Non-pigmented ciliary epithelial cell (primary cell): ENCODE results near the gene EXOC3.
"Not testable (repeated sequence)": the region's sequence is repeated elsewhere in the genome, so short reads cannot be mapped to it uniquely, and the experiment has no call there.

ENCODE experiments used
- DNase-seq: peaks from one replicate; pipeline ENCODE4 v3.0.0-alpha.2; 2010; ENCODE audit warnings: low read depth

Gene EXOC3

DNA sequence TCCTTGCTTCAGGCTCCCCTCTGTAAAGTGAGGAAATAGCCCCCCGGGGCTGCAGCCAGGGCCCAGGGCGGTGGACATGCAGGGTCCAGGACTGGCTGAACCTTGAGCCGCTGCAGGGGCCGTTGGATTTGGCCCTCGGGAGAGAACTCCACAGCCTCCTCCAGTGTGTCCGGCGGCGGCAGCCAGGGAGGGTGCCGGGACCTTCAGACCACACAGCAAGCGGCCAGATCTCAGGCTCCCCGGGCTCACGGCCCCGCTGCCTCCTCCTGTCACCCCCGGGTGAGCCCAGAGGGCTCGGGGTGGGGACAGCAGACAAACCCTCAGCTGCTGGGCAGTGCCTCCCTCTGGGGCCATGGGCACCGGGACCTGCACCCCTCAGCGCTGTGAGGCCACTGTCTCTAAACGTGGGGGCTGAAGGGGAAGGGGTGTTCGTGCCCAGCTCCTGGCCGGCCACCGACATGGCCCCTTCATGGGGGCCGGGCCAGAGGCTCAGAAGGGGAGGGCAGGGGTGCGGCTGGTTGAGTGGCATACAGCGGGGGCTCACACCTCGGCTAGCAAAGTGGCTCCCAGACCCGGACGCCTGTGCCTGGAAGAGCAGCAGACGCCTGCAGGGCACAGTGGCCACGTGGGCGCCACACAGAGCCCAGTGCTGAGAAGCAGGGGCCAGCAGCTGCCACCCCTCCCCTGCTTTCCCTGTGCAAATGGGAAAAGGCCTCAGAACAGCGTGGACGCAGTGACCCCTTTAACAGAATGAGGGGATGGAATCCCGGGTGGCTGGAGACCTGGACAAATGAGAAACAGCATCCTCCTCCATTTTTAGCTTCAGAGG, 61.6 kb downstream of the EXOC3 start:
- no peak for DNase-seq

DNA sequence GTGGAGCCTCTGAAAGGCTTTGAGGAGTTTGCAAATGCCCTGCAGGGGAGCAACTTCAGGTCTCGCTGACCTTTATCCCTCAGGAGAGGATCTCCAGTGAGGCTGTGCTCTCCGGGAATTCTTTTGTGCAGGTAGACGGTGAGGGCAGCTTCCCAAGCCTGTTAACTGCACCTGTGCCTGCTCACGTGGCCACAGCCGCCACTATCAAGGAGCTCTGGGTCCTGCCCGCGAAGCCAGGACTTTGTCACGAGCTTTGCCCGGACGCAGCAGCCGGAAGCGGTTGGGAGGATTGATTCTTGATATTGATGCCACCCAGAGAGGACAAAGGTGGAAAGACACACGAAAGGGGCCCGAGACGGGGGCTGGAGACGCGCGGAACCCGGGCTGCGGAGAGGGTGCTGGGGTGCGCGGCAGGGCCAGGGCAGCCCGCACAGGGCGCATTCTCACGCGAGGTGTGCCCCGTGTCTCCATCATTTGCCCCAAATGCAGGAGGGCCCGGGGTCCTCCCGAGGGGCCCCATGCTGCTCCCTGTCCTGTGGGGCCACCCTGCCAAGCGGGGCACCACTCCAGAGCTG, 63.1 kb downstream of the EXOC3 start:
- no peak for DNase-seq

DNA sequence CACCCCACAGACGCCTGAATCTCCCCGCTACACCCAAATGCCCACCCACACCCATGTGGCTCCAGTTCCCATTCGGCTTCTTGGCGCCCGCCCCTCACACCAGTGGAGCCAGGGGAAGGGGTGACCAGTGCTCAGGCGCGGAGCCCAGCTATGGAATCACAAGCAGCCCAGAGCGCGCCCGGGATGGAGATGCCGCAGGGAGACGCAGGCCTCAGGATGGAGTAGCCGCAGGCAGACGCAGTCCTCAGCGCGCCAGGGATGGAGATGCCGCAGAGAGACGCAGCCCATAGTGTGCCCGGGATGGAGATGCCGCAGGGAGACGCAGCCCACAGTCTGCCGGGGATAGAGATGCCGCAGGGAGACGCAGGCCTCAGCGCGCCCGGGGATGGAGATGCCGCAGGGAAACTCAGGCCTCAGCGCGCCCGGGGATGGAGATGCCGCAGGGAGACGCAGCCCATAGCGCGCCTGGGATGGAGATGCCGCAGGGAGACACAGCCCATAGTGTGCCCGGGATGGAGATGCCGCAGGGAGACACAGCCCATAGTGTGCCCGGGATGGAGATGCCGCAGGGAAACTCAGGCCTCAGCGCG, 65.1 kb downstream of the EXOC3 start:
- not testable (repeated sequence) for DNase-seq

DNA sequence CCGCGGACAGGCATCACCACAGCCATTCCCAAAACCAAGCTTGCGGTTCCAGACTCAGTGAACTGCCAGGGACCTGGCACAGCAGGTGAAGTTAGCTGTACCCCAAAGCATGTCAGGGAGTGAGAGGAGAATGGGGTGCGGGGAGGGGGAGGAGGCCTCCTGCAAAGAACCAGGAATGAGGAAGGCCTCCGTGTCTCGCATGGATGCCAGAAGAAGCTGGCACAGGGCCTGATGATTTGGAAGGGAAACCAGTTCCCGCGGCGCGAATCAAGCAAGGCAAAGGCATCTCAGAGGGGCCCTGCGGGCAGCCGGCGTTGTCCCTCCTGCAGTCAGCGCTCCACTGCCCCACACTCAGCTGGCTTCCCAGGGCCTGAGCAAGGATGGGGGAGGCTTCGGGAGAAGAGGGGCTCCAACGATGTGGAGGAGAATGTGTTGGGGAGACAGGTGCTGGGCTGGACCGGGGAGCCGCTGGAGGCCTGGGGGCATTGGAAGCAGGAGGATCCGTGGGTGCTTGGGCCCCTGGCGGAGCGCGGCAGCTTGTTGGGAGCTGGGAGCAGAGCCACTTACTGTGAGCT, 66.7 kb downstream of the EXOC3 start:
- DNase-seq = no peak

DNA sequence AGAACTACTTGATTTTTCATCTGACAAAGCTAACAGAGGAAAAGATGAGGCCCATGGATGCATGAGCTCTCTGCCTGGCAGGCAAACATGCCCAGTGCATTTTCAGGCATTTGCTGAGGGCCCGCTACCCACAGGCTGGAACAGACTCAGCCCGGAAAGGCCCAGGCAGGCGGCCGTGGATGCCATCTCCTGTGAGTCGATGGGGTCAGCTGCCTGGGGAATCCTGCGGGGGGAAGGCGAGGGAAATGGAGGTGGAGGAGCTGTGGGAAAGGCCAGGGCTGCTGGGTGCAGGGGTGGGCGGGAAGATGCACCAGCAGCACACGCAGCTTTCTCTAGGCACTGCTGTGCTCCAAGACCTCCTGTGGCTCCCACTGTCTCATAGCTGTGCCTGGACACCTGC, 67.5 kb downstream of the EXOC3 start:
- DNase-seq = no peak

DNA sequence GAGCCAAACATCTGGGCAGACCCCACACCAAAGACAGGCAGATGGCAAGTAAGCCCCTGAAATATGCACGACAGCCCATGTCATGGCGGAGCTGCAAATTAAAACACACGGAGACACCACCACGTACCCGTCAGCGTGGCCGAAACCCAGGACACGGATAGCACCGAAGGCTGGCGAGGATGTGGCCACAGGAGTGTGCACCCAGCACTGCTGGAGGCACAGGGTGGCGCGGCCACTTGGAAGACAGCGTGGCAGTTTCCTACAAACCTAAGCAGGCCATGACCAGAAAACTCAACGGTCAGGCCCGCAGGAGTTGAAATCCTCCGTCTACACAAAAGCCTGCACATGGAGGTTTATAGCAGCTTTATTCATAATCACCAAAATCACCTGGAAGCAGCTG, 68.5 kb downstream of the EXOC3 start:
- DNase-seq = no peak

DNA sequence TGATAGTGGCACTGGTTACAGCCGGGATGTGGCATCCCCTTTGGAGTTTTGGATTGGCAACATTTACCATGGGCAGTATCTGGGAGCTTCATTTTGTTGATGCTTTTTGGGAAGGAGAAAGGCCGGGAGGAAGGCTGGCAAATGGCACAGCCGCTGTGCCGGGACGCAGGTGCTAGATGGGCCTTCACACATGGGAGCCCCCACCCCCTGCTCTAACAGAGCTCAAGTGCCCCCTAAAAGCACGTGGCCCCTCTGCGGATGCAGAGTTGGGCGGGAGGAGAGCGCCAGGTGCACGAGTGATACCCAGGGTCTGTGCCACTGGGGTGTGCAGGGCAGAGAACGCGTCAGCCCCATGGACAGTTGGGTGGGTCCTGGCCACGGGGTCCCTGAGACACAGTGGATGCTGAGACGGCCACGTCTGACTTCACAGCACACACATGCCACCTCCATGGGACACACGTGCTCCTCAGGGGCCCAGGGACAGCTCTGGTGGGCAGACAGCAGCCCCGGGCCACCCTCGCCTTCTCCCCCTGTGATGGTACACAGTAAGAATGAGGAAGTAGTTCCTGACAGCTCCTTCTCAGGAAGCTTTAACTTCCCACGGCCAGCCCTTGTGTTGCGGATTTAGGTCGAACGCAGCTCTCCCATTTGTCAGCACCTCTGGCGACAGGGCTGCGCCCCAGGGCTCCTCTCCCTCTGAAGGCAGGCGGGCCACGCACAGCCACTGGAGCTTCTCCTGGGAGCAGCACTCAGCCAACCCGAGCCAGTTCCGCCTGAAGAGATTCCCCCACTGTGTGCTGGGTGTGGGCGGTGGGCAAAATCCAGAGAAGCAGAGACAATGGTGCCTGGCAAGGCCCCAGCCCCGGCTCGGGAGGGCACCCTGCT, 70.5 kb downstream of the EXOC3 start:
- DNase-seq = no peak

DNA sequence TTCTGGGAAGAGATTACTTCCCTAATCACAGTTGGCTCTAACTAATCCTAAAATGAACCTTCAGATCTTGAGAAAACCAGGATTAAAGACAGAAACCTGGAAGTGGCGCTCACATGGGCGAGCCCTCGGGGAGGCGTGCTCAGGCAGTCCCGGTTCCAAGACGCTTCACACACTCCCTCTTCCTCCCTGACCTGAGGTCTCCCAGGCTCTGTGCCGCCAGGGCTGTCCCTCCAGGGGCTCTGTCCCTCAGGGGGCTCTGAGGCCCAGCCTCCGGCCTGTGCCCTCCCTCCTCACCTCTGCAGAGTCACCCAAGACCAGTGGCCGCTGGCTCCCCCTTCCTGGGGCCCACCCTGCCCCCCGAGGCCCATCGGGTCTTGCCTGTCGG, 71.1 kb downstream of the EXOC3 start:
- no peak for DNase-seq

DNA sequence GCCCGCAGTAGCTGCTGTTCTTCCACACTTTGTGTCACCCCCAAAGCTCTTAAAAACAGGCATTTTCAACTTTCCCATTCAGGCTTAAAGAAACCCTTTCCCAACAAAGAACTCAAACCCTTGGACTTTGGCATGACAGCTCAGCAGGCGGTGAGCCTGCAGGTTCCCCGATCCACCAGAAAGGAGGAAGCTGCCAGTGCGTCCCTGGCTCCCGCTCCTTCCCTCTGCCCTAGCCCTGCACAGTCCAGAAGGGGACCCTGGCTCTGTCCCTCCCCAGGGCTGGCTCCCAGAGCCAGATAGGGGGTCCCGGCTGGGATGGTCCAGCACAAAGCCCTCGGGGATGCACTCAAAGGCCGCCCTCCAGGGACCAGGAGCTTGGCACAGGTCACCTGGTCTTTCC, 71.7 kb downstream of the EXOC3 start:
- DNase-seq = no peak

DNA sequence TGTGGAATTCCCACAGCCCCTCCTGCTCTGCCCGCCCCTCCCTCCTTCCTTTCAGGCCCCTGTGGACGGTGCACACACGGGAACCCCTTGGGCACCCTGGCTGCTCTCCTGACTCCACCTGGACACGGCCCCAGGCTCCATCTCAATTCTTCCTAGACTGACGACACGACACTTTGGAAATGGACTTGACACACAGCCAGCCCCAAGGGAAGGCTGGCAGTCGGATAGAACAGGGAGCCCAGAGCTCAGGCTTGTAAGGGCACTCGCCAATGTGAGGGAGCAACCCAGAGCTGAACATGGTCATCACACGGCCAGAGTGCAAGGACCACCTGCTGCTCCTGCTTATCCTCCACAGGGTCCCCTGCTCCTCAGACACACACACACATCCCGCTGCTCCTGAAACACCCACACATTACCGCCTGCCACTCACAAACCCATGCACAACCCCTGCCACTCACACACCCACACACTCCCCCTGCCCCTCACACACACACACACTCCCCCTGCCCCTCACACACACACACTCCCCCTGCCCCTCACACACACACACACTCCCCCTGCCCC, 72.4 kb downstream of the EXOC3 start:
- DNase-seq = no peak

DNA sequence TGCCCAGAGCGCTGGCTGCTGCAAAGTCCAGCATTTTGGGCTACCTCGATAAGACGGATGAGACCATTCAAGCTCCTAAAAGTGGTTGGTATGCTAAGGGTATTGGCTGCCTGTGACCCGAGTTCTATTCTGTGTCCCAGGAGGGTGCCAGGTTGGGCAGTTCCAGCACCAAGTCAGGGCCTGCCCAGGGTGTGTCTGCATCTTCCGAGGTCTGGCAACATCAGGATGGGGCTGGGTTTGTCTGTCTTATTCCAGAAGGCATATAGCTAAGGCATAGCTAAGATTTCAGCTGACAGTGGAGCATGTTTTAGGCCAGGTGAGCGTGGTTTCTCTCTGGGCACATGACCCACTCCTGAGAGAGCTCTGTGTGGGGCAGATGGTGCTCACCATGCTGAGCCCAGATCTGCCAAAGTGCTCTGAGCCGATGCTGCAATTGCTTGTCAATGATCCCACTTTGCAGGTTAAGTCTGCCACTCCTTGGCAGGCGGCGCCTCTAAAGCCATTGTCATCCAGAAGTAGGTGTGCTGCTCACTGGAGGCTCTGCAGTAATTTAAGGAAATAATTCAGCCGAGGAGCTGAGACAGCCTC, 73.5 kb downstream of the EXOC3 start:
- DNase-seq = no peak
